Measurements from ENCODE around the gene CHRNA9.

- TF ChIP-seq CTCF (IDR thresholded peaks at IDR 0.05) (no peak), EZH2 (IDR thresholded peaks at IDR 0.05; ENCODE audit: borderline replicate concordance, insufficient read depth, low read depth, low read length, poor library complexity, severe bottlenecking) (no peak)
Measured at GRCh38 chr4:40402556-40402955, 67.4 kb downstream of the CHRNA9 start.
